Nephron progenitor cell (in vitro differentiated cells): Measurements from ENCODE around the gene CHRNB2.
A peak's percentile ranks its signal among the peaks of the same experiment; 100 is the strongest.

ENCODE experiments used
- DNase-seq: peaks from one replicate; pipeline ENCODE4 v3.0.0; 2021
- H3K27ac Mint-ChIP-seq: 2 replicates; pipeline ENCODE4 v1.8.0; 2021; ENCODE audit warnings: mild to moderate bottlenecking, moderate library complexity, mixed read lengths
- H3K27me3 Mint-ChIP-seq: 2 replicates; pipeline ENCODE4 v1.8.0; 2021; ENCODE audit warnings: mild to moderate bottlenecking, low read depth, mixed read lengths; ENCODE audit not compliant: poor library complexity
- H3K36me3 Mint-ChIP-seq: 2 replicates; pipeline ENCODE4 v1.8.0; 2021; ENCODE audit warnings: low read depth, mixed read lengths
- H3K4me1 Mint-ChIP-seq: 2 replicates; pipeline ENCODE4 v1.8.0; 2021; ENCODE audit warnings: mixed read lengths
- H3K4me3 Mint-ChIP-seq: 2 replicates; pipeline ENCODE4 v1.8.0; 2021; ENCODE audit warnings: mild to moderate bottlenecking, moderate library complexity, mixed read lengths
- H3K9me3 Mint-ChIP-seq: 2 replicates; pipeline ENCODE4 v1.8.0; 2021; ENCODE audit warnings: mild to moderate bottlenecking, moderate library complexity, mixed read lengths
- TF ChIP-seq, protein P1 (sequence below): fragments of 200-600 bp; sonication (generic); IDR thresholded peaks from 2 replicates; pipeline ENCODE4 v1.5.0; 2021; ENCODE audit warnings: antibody characterized with exemption

The CHRNB2 gene

DNA sequence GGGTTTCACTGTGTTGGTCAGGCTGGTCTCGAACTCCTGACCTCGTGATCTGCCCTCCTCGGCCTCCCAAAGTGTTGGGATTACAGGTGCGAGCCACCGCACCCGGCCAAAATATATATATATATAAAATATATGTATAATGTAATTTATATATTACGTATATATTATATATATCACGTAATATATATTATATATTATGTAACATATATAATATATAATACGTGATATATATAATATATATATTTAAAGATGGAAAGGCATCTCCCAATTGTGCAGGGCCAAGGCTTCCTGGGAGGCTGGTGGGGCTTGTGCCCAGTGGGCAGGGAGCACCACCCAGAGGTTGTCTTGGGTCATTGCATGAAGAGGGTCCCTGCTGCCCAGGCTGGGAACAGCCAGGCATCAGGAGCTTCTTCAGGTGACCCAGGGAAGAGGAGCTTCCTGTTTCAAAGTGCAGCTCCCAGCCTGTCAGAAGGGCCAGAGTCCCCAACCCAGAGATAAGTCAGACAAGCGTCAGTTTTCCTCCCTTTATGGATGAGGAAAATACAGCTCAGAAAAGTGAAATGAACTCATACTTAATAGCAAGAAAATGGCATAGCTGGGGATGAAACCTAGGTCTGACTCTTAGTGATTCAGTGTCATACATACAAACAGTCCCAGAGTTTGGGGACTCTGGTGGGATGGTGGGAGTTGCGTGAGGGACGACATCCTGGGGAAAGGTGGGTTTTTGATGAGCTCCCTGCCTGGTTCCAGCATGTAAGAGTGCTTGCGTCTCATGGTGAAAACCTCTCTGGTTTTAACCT lies 21.1 kb upstream of the CHRNB2 start:
- peaks cover 51% of the 10 kb centered on the region for H3K4me1 Mint-ChIP-seq
- DNase-seq = peak; percentile 68
- H3K36me3 Mint-ChIP-seq = peaks cover 22% of the 10 kb centered on the region
- TF ChIP-seq, protein P1, sequence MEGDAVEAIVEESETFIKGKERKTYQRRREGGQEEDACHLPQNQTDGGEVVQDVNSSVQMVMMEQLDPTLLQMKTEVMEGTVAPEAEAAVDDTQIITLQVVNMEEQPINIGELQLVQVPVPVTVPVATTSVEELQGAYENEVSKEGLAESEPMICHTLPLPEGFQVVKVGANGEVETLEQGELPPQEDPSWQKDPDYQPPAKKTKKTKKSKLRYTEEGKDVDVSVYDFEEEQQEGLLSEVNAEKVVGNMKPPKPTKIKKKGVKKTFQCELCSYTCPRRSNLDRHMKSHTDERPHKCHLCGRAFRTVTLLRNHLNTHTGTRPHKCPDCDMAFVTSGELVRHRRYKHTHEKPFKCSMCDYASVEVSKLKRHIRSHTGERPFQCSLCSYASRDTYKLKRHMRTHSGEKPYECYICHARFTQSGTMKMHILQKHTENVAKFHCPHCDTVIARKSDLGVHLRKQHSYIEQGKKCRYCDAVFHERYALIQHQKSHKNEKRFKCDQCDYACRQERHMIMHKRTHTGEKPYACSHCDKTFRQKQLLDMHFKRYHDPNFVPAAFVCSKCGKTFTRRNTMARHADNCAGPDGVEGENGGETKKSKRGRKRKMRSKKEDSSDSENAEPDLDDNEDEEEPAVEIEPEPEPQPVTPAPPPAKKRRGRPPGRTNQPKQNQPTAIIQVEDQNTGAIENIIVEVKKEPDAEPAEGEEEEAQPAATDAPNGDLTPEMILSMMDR = peak; percentile 77
- peaks cover 11% of the 10 kb centered on the region for H3K27me3 Mint-ChIP-seq
- H3K27ac Mint-ChIP-seq = no peak overlapping the region
- no peak overlapping the region for H3K4me3 Mint-ChIP-seq
- H3K9me3 Mint-ChIP-seq = no peaks in the 10 kb centered on the region

DNA sequence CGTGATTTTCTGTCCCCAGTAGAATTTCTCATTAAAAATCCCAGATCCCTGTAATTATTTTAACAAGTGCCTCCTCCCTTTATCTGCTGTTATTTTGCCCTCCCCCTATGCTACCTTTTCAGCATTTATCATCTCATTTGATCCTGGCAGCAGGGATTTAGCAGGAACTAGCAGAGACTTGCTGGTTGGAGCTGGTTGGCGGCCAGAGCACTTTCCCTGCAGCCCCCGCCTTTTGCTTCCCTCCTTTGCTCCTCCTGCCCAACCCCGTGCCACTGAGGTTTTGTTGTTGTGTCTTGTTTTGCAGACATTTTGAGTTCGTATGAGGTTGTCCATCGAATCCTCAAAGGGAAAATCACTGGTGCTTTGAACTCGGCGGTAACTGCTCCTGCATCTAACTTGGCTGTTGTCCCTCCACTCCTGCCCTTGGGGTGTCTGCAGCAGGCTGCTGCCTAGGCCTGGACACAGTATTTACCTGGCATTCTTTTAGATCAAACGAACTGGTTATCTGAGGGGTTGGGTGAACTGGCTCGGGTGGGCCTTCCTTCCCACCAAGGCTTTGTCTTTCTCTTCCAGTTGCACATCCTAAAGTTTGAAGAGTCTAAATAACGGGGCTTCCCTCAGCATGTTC lies 20.4 kb upstream of the CHRNB2 start:
- Mint-ChIP-seq H3K27ac (peak overlapping the region; percentile 74), H3K36me3 (peaks cover 29% of the 10 kb centered on the region), H3K4me1 (peaks cover 44% of the 10 kb centered on the region), H3K27me3 (peaks cover 10% of the 10 kb centered on the region), H3K4me3 (no peak overlapping the region), H3K9me3 (no peaks in the 10 kb centered on the region)
- no peak for DNase-seq
- TF ChIP-seq, protein P1 = no peak

DNA sequence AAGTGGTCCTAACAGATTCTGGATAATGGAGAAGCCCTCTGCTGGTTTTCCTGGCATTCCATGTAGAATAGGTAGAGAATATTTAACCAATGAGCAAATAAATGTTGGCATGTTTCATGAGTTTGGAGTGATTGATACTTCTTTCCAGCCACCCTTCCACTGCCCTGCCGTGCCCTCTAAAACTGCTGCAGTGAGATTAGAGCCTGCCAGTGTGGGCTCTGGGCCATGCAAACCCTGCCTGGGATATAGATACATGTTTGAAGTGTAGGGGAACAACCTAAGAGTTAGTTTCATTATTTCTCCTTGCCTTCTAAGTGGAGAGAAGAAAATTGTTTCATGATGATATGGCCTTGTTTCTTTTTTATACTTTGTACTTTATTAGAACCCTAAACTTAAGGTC lies 19.6 kb upstream of the CHRNB2 start:
- Mint-ChIP-seq H3K4me1 (peaks cover 43% of the 10 kb centered on the region), H3K27ac (no peak overlapping the region), H3K9me3 (no peaks in the 10 kb centered on the region), H3K36me3 (peaks cover 37% of the 10 kb centered on the region), H3K27me3 (peaks cover 3% of the 10 kb centered on the region), H3K4me3 (no peak overlapping the region)
- TF ChIP-seq, protein P1 = no peak
- no peak for DNase-seq

DNA sequence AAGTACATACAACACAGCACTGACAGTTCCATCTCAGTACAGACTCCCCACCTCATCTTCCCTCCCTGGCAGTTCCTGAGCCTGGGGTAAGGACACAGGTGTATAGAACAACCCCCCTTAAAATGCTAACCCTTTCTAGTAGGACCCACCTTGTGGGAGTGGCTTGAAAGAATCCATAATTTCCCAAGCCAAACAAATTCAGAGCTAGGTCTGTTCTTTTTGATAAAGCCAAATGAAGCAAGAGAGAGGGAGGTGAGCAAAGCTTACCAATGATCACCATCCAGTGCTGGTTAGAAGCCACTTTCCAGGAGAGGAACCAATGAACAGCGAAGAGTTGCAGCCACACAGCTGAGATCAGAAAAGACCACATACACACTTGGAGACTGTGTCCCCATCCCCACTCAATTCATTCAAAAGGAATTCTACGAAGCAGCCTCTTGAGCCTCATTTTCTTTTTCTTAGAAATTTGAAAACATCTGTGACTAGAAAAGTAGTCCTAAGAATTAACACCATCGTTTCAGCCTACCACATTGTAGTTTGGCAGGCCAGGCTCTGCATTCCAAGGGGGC lies 18.3 kb upstream of the CHRNB2 start:
- no peak overlapping the region for H3K27ac Mint-ChIP-seq
- no peak overlapping the region for H3K4me3 Mint-ChIP-seq
- no peak for DNase-seq
- H3K36me3 Mint-ChIP-seq = peaks cover 47% of the 10 kb centered on the region
- TF ChIP-seq, protein P1 = no peak
- H3K4me1 Mint-ChIP-seq = peaks cover 40% of the 10 kb centered on the region
- no peaks in the 10 kb centered on the region for H3K9me3 Mint-ChIP-seq
- H3K27me3 Mint-ChIP-seq = peaks cover 3% of the 10 kb centered on the region

DNA sequence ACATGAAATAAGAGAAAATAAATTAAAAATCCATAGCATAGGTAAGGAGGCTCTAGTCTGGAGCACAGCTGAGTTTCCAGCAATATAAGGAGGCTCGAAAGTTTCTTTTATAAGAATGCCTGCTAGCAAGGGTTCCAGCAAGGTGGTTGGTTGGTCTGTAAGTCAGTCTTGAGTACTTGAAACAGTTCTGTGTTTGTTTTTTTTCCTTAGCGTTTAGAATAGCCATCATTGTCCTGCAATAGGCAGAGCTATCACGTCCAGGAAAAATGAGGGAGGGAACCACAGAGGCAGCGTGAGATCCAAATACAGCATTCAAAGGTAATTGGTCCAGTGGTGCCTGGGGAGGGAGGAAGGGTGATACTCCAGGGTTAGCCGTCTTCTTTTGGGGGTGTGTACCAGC lies 17.5 kb upstream of the CHRNB2 start:
- Mint-ChIP-seq H3K27ac (no peak overlapping the region), H3K4me1 (peaks cover 37% of the 10 kb centered on the region)

More for the DNA sequence above, 17.5 kb upstream of the CHRNB2 start:
- H3K4me3 Mint-ChIP-seq = no peak overlapping the region
- H3K27me3 Mint-ChIP-seq = peaks cover 3% of the 10 kb centered on the region
- no peaks in the 10 kb centered on the region for H3K9me3 Mint-ChIP-seq
- TF ChIP-seq, protein P1 = no peak
- H3K36me3 Mint-ChIP-seq = peaks cover 55% of the 10 kb centered on the region
- no peak for DNase-seq
